ENCODE measurements around the gene TCF7L1. TPM values are rescaled to one million over a fixed set of nuclear protein-coding genes. Genes with fewer than 3 reads are reported as not detected.
"Not testable (repeated sequence)": the region's sequence is repeated elsewhere in the genome, so short reads cannot be mapped to it uniquely, and the experiment has no call there.

TCF7L1 gene
- total RNA-seq, 4 donors from 2014 or later: 2.1 to 14.0 (median 3.9) TPM

DNA sequence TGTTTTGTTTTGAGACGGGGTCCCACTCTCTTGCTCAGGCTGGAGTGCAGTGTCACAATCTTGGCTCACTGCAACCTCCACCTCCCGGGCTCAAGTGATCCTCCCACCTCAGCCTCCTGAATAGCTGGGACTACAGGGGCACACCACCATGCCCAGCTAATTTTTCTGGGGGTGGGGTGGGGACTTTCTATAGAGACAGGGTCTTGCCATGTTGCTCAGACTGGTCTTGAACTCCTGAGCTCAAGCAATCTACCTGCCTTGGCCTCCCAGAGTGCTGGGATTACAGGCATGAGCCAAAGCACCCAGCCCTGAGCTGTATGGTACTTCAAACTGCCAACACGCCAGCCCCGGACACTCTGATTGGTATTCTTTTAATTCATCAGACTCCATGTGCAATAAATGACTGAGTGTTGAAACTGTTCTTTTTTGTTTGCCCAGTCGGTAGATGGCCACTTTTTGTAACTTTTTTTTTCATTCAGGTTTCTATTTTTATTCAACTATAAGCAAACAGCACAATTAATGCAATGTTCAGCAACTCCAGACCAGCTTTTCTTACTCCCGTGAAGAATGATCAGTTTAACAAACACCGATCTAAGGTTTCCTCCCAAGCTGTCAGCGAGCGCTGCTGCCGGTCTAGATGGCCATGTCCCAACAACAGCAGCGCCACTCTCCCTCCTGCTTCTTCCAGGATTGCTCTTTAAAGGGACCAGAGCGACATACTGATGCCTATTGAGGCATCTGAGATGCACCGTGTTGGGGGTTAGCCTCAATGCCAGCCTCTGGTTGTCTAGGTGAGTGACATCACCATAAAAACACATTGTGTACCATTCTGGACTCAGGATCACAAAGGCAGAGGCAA, 207.1 kb downstream of the TCF7L1 start:
- ATAC-seq (ENCODE audit: low FRiP score) (no peak), DNase-seq (ENCODE audit: low spot score) (no peak)
- TF ChIP-seq, protein P1, sequence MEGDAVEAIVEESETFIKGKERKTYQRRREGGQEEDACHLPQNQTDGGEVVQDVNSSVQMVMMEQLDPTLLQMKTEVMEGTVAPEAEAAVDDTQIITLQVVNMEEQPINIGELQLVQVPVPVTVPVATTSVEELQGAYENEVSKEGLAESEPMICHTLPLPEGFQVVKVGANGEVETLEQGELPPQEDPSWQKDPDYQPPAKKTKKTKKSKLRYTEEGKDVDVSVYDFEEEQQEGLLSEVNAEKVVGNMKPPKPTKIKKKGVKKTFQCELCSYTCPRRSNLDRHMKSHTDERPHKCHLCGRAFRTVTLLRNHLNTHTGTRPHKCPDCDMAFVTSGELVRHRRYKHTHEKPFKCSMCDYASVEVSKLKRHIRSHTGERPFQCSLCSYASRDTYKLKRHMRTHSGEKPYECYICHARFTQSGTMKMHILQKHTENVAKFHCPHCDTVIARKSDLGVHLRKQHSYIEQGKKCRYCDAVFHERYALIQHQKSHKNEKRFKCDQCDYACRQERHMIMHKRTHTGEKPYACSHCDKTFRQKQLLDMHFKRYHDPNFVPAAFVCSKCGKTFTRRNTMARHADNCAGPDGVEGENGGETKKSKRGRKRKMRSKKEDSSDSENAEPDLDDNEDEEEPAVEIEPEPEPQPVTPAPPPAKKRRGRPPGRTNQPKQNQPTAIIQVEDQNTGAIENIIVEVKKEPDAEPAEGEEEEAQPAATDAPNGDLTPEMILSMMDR (IDR thresholded peaks at IDR 0.05): no peak

DNA sequence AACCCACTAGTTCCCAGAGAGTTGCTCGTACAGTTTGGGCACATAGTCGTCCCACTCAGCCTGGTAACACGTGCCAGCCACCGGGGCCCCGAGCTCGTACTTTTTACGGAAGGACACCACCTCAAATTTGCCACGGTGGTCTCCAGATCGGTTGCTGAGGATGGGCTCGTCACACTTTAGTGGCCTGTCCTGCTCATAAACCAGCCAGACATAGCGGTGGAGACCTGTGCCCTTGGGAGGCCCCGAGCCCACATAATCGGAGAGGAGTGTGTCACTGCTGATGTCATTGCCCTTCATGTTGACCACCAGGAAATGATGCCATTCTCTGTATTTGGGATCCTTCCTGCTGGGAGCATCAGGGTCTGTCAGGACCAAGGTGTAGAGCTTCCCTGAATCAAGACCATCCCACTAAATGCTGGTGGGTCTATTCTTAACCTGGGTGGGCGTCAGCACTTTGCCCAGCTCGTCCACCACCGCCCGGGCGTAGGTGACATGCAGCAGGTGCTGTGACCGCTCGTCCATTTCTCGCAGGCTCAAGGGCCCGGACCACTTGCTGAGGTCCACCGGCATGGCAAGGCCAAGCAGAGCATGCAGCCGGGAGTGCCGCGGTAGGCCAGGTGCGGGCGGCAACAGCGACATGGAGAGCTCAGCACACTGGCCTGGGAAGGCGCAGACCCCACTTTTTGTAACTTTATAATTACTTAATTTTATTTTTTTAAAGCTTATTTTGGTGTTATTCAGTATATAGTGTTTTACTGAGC, 208.3 kb downstream of the TCF7L1 start:
- TF ChIP-seq, protein P1 (IDR thresholded peaks at IDR 0.05): no peak
- DNase-seq (ENCODE audit: low spot score) (no peak), ATAC-seq (ENCODE audit: low FRiP score) (no peak)

DNA sequence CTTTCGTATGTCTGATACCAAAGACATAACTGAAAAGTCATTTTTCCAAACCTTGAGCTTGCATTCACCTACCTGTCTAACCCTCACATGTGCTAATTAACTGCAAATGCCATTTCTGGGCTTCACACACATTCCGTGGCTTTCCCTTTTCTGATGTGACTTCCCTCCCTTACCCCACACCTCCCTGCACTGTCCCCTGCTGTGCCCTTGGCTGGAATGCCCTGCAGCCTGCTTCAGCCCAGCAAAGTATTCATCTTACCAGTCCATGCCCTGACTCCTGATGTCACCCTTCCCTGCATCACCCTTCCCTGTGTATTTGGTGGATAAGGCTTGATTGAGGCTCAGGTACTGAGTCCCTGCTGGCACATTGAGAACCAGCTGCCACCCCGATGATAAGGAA, 209.0 kb downstream of the TCF7L1 start:
- TF ChIP-seq, protein P1 (IDR thresholded peaks at IDR 0.05): no peak
- ATAC-seq (ENCODE audit: low FRiP score) (no peak), DNase-seq (ENCODE audit: low spot score) (no peak)

DNA sequence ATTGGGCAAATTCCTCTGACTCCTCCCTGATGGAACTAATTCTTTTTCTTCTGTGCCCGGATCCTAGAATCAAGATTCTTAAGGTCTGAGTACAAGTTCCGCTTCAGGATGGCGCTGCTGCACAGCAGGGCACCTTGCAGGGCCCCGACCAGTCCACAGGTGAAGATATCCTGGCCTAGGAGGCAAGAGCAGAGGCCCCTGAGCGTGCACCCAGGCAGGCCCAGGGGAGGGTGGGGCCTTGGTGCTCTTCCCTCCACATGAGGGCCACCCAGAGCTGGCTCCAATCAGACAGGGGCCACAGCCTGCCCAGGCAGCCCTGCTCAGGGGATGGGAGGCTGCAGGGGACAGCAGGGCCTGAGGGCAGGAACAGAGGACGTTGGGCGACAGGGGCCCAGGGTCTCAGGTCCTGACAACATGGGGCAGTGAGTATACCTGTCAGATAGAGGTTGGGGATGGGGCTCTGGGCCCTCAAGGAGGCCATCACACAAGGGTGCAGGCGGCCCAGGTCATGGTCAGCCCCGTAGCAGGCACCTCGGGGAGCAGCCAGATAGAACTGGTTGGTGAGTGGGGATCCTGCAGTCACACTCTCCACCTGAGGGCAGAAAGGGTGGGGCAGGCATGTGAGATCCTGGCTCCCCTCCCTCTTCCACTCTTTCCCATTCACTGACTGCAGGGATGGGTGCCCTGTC, 210.2 kb downstream of the TCF7L1 start:
- not testable (repeated sequence) for ATAC-seq (ENCODE audit: low FRiP score); DNase-seq (ENCODE audit: low spot score)

DNA sequence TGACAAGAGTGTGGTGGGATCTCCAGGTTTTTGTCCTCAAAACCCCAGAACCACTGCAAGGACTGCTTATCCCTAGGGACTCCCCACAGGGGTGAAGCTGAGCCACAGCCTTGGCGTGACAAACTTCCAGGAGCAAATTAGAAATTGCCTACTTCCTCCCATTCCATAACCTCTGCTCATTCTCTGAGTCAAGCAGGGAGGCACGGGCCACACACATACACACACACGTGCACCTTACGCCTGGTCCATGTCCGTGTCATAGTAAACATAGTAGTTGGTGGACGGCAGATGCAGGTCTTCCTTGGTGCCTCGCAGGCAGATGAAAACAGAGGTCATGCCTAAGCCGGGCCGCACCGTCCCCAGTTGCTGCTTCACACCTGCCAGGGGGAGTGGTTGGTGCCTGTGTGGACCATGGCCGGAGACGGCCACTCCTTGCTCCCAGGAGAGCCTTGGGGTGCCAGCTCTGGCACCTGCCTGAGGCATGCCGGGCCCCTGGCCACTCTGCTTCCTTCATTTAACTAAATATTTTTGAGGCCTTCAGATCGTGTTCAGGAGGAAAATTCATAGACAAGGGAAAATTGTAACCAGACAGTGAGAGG, 211.3 kb downstream of the TCF7L1 start:
- TF ChIP-seq, protein P1 (IDR thresholded peaks at IDR 0.05): no peak
- ATAC-seq (ENCODE audit: low FRiP score) (no peak), DNase-seq (ENCODE audit: low spot score) (no peak)

DNA sequence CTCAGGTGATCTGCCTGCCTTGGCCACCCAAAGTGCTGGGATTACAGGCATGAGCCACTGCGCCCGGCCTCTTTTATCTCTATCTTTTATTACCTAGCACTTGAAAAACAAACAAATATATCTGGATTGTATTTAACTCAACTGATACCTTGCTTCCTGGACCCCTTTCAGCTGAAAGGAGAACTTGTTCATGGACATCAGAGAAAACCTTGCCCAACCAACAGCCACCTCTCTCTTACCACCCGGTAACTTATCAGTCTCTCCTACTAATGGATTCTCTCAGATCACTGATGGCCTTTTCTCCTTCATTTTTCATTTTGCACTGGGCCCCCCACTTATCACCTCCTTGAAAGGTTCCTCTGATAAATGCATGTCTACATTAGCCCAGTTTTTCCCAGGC, 214.4 kb downstream of the TCF7L1 start:
- TF ChIP-seq, protein P1 (IDR thresholded peaks at IDR 0.05): no peak
- no peak for DNase-seq (ENCODE audit: low spot score)
- ATAC-seq (ENCODE audit: low FRiP score): no peak

DNA sequence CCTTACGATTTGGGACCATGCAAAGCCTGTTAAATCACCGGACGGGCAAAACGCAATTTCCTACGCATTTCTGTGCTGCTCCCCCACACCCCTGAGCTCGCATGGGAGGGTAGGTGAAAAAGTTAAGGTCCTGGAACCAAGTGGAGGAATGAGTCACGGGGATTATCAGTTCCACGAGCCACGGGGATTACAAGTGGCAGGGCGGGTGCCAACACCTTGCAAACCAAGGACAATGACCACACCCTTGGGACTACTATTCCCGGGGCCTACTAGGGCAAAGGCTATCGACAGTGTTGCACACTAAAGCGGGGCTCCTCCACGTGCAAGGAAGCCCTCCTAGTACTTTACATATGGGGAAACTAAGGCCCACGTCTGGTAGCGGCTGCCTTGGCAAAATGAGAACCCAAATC, 220.7 kb downstream of the TCF7L1 start:
- DNase-seq (ENCODE audit: low spot score): no peak
- TF ChIP-seq, protein P1 (IDR thresholded peaks at IDR 0.05): no peak
- ATAC-seq (ENCODE audit: low FRiP score): peak; percentile 42
